ENCODE results near the gene IL1A. TPM values are rescaled to one million over a fixed set of nuclear protein-coding genes. Genes with fewer than 3 reads are reported as not detected.

Gene IL1A
- total RNA-seq, 2 donors from 2014 or later, result 0.73 to 1.0 TPM

- Histone ChIP-seq H3K9me3 (ENCODE audit: control insufficient read depth, low read length) (peaks cover 11% of the 10 kb centered on the region), H3K27me3 (ENCODE audit: control insufficient read depth, insufficient read depth, low read length, poor library complexity, severe bottlenecking) (no peaks in the 10 kb centered on the region), H3K4me1 (ENCODE audit: control insufficient read depth, insufficient read depth, low read length) (peaks cover 4% of the 10 kb centered on the region), H3K9ac (ENCODE audit: extremely low read depth, low read length, poor library complexity, severe bottlenecking) (no peak overlapping the region), H3K36me3 (ENCODE audit: control insufficient read depth, insufficient read depth, low read length) (no peaks in the 10 kb centered on the region), H3K4me3 (ENCODE audit: low read length) (no peak overlapping the region), H3K27ac (ENCODE audit: low read depth, low read length) (no peak overlapping the region)
- H3K36me3 Mint-ChIP-seq (ENCODE audit: low read depth), result no peaks in the 10 kb centered on the region
- no peak overlapping the region for H3K27ac Mint-ChIP-seq
- WGBS, 2 experiments (ENCODE audit: insufficient coverage in 1 of 2, insufficient read length in 1 of 2), result 93 to 100% methylated on average over 1 to 3 of the region's 3 CpGs
- H3K9me3 Mint-ChIP-seq, result no peaks in the 10 kb centered on the region
- H3K4me1 Mint-ChIP-seq, result peaks cover 7% of the 10 kb centered on the region
- no peaks in the 10 kb centered on the region for H3K27me3 Mint-ChIP-seq (ENCODE audit: insufficient read depth)
- no peak for TF ChIP-seq CTCF (conservative IDR thresholded peaks at IDR 0.05)
- no peak for DNase-seq
- no peak overlapping the region for H3K4me3 Mint-ChIP-seq
These were observed 27.1 kb upstream of the IL1A start for GRCh38 chr2:112811276-112811831.

GRCh38 chr2:112809112-112809511, 24.8 kb upstream of the IL1A start:
- Histone ChIP-seq H3K27me3 (ENCODE audit: control insufficient read depth, insufficient read depth, low read length, poor library complexity, severe bottlenecking) (no peaks in the 10 kb centered on the region), H3K9ac (ENCODE audit: extremely low read depth, low read length, poor library complexity, severe bottlenecking) (no peak overlapping the region), H3K9me3 (ENCODE audit: control insufficient read depth, low read length) (peaks cover 5% of the 10 kb centered on the region), H3K27ac (ENCODE audit: low read depth, low read length) (no peak overlapping the region), H3K4me1 (ENCODE audit: control insufficient read depth, insufficient read depth, low read length) (peaks cover 3% of the 10 kb centered on the region), H3K4me3 (ENCODE audit: low read length) (no peak overlapping the region), H3K36me3 (ENCODE audit: control insufficient read depth, insufficient read depth, low read length) (no peaks in the 10 kb centered on the region)
- Mint-ChIP-seq H3K27me3 (ENCODE audit: insufficient read depth) (no peaks in the 10 kb centered on the region), H3K36me3 (ENCODE audit: low read depth) (no peaks in the 10 kb centered on the region), H3K4me3 (no peak overlapping the region), H3K27ac (no peak overlapping the region), H3K4me1 (peaks cover 3% of the 10 kb centered on the region), H3K9me3 (no peaks in the 10 kb centered on the region)
- TF ChIP-seq CTCF (conservative IDR thresholded peaks at IDR 0.05), result no peak
- DNase-seq, result no peak

- Mint-ChIP-seq H3K27ac (no peak overlapping the region), H3K27me3 (ENCODE audit: insufficient read depth) (no peaks in the 10 kb centered on the region), H3K4me3 (no peak overlapping the region), H3K36me3 (ENCODE audit: low read depth) (no peaks in the 10 kb centered on the region), H3K9me3 (no peaks in the 10 kb centered on the region), H3K4me1 (no peaks in the 10 kb centered on the region)
- Histone ChIP-seq H3K27me3 (ENCODE audit: control insufficient read depth, insufficient read depth, low read length, poor library complexity, severe bottlenecking) (no peaks in the 10 kb centered on the region), H3K9me3 (ENCODE audit: control insufficient read depth, low read length) (peaks cover 5% of the 10 kb centered on the region), H3K4me3 (ENCODE audit: low read length) (no peak overlapping the region), H3K27ac (ENCODE audit: low read depth, low read length) (no peak overlapping the region), H3K9ac (ENCODE audit: extremely low read depth, low read length, poor library complexity, severe bottlenecking) (no peak overlapping the region), H3K4me1 (ENCODE audit: control insufficient read depth, insufficient read depth, low read length) (no peaks in the 10 kb centered on the region), H3K36me3 (ENCODE audit: control insufficient read depth, insufficient read depth, low read length) (no peaks in the 10 kb centered on the region)
- DNase-seq, result no peak
- 90% methylated on average over 2 to 3 of the region's 3 CpGs for WGBS, 2 experiments (ENCODE audit: insufficient coverage in 1 of 2, insufficient read length in 1 of 2)
- peak; percentile 51 for TF ChIP-seq CTCF (conservative IDR thresholded peaks at IDR 0.05)
These were observed 23.0 kb upstream of the IL1A start for GRCh38 chr2:112807233-112807807.

Data from endodermal cell (in vitro differentiated cells).